CD4-positive, alpha-beta T cell (primary cell): ENCODE data around the gene MSLN. TPM values are rescaled to one million over a fixed set of nuclear protein-coding genes. Genes with fewer than 3 reads are reported as not detected.

Experiments used
- ATAC-seq: fragments of 200-7000 bp; cut with Tn5 transposase; one replicate; pipeline ENCODE4 v1.10.0; 2022; ENCODE audit warnings: mild to moderate bottlenecking; ENCODE audit not compliant: poor library complexity
- CTCF ChIA-PET: fragments of 350-600 bp; sonication (Branson Sonifier 250); formaldehyde crosslinking; loops from one replicate; lab custom pipeline; 2021; ENCODE audit warnings: antibody characterized with exemption, inconsistent platforms; lab: Charles Lee
- POLR2A ChIA-PET: fragments of 350-600 bp; sonication (Branson Sonifier 250); formaldehyde crosslinking; loops from one replicate; lab custom pipeline; 2021; ENCODE audit warnings: antibody characterized with exemption, inconsistent platforms; lab: Charles Lee
- DNase-seq, 14 experiments: peaks; one replicate each; pipeline ENCODE4 v3.0.0-alpha.2; 2013 to 2020; ENCODE audit warnings: mixed read lengths in 2 of 14
- H3K27ac ChIP-seq, 2 donors: one replicate each; pipeline versions ENCODE4 v1.5.1 to v1.7.0; 2013; ENCODE audit warnings: low read length in 2 of 2, low read depth in 1 of 2, mild to moderate bottlenecking in 1 of 2
- H3K27me3 ChIP-seq, 2 experiments: 1 replicate in 1 of 2; 2 replicates in 1 of 2; pipeline versions ENCODE4 v1.6.1 to v1.7.0; 2013; ENCODE audit warnings: low read length in 2 of 2, control low read depth in 1 of 2, mild to moderate bottlenecking in 1 of 2, moderate library complexity in 1 of 2; ENCODE audit not compliant: insufficient read depth in 2 of 2, control insufficient read depth in 1 of 2
- H3K36me3 ChIP-seq: one replicate; pipeline ENCODE4 v1.6.1; 2013; ENCODE audit warnings: low read length, control low read depth; ENCODE audit not compliant: insufficient read depth
- H3K4me1 ChIP-seq: one replicate; pipeline ENCODE4 v1.6.1; 2013; ENCODE audit warnings: low read length, control low read depth; ENCODE audit not compliant: insufficient read depth
- H3K4me3 ChIP-seq: one replicate; pipeline ENCODE4 v1.5.1; 2013; ENCODE audit warnings: mild to moderate bottlenecking, low read length, moderate library complexity
- H3K9me3 ChIP-seq, 2 experiments: 1 replicate in 1 of 2; 2 replicates in 1 of 2; pipeline versions ENCODE4 v1.6.1 to v1.7.0; 2013; ENCODE audit warnings: low read length in 2 of 2, mild to moderate bottlenecking in 2 of 2, control low read depth in 1 of 2, moderate library complexity in 1 of 2; ENCODE audit not compliant: control insufficient read depth in 1 of 2, insufficient read depth in 1 of 2
- H3K27ac Mint-ChIP-seq: one replicate; pipeline ENCODE4 v1.8.0; 2020; ENCODE audit warnings: mixed read lengths
- H3K27me3 Mint-ChIP-seq: one replicate; pipeline ENCODE4 v1.8.0; 2021; ENCODE audit warnings: mixed read lengths
- H3K36me3 Mint-ChIP-seq: one replicate; pipeline ENCODE4 v1.8.0; 2021; ENCODE audit warnings: low read depth, mixed read lengths
- H3K4me1 Mint-ChIP-seq: one replicate; pipeline ENCODE4 v1.8.0; 2021; ENCODE audit warnings: low read depth, mixed read lengths
- H3K4me3 Mint-ChIP-seq: one replicate; pipeline ENCODE4 v1.8.0; 2020; ENCODE audit warnings: mild to moderate bottlenecking, mixed read lengths
- H3K9me3 Mint-ChIP-seq: one replicate; pipeline ENCODE4 v1.8.0; 2020; ENCODE audit warnings: mixed read lengths
- intact Hi-C, 2 experiments: fragments of 100-400 bp; cut with DNase I in 1 of 2; cut with micrococcal nuclease in 1 of 2; formaldehyde crosslinking; loops; one replicate each; pipeline versions ENCODE4 v1.15.1 to v1.9.0; 2023 to 2025; cut with DNase I, micrococcal nuclease
- total RNA-seq, 174 experiments: library from RNA in 2 of 174; stranded (reverse) in 2 of 174; gene quantifications; one replicate each; pipeline ENCODE4 v1.2.3 and lab custom pipeline; 2021 to 2026
- TF ChIP-seq, protein P1 (sequence below): fragments of 200-600 bp; IDR thresholded peaks from one replicate; pipeline ENCODE4 v1.8.0; 2022; ENCODE audit warnings: antibody characterized with exemption, mild to moderate bottlenecking

The MSLN gene
- total RNA-seq, 2 experiments from 2014 or later, result not detected

DNA sequence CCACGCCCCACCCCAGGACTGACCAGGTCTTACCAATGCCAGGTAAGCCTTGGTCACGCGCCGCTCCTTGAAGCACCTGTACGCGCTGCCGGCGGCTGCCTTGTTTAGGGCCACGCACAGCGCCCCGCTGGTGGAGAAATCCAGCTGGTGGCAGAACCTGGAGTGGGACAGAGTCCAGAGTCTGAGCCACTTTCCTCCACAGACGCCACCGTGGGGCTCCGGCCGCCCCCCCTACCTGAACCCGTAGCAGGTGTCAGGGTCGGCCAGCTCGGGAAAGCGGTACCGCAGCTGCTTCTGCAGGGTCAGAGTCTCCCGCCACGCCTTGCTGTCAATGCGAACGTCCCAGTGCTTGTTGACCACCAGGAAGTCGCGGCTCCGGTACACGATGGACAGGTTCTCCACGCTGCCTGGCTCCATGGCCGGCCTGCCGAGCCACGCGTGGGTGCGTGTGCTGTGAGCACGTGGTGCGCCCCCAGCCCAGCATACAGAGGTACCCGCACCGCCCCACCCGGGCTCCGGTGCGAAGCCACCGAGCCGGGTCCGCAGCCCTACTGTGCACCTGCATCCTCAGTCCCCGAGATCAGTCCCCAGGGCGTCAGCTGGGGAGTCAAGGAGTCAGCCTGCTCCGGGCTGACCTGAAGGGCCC lies 26.9 kb downstream of the MSLN start:
- peaks cover 6% of the 10 kb centered on the region for H3K36me3 Mint-ChIP-seq
- peak overlapping the region; percentile 9 for H3K27ac Mint-ChIP-seq
- ChIA-PET CTCF (interaction anchor here (2.7 kb wide), 1 partner anchor 75 kb away, joined by 8 read pairs; no protein-coding TSS in a partner anchor), POLR2A (interaction anchor here (1.3 to 2.0 kb wide), 5 partner anchors 19 to 97 kb away, joined by 3 to 14 read pairs (median 7); partner anchors contain the start of genes CCDC78, CIAO3 and WDR24)
- H3K4me1 Mint-ChIP-seq, result no peaks in the 10 kb centered on the region
- intact Hi-C loops, result no loop called here
- Histone ChIP-seq H3K27me3 (no peaks in the 10 kb centered on the region), H3K36me3 (peaks cover 10% of the 10 kb centered on the region), H3K4me1 (peaks cover 34% of the 10 kb centered on the region), H3K4me3 (peak overlapping the region; percentile 87), H3K27ac (no peak overlapping the region), H3K9me3 (no peaks in the 10 kb centered on the region)
- H3K4me3 Mint-ChIP-seq, result peak overlapping the region; percentile 89
- no peaks in the 10 kb centered on the region for H3K27me3 Mint-ChIP-seq
- DNase-seq (peak in 1 of 14 experiments; percentile 53), ATAC-seq (no peak)
- TF ChIP-seq, protein P1, sequence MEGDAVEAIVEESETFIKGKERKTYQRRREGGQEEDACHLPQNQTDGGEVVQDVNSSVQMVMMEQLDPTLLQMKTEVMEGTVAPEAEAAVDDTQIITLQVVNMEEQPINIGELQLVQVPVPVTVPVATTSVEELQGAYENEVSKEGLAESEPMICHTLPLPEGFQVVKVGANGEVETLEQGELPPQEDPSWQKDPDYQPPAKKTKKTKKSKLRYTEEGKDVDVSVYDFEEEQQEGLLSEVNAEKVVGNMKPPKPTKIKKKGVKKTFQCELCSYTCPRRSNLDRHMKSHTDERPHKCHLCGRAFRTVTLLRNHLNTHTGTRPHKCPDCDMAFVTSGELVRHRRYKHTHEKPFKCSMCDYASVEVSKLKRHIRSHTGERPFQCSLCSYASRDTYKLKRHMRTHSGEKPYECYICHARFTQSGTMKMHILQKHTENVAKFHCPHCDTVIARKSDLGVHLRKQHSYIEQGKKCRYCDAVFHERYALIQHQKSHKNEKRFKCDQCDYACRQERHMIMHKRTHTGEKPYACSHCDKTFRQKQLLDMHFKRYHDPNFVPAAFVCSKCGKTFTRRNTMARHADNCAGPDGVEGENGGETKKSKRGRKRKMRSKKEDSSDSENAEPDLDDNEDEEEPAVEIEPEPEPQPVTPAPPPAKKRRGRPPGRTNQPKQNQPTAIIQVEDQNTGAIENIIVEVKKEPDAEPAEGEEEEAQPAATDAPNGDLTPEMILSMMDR, result no peak
- no peaks in the 10 kb centered on the region for H3K9me3 Mint-ChIP-seq

DNA sequence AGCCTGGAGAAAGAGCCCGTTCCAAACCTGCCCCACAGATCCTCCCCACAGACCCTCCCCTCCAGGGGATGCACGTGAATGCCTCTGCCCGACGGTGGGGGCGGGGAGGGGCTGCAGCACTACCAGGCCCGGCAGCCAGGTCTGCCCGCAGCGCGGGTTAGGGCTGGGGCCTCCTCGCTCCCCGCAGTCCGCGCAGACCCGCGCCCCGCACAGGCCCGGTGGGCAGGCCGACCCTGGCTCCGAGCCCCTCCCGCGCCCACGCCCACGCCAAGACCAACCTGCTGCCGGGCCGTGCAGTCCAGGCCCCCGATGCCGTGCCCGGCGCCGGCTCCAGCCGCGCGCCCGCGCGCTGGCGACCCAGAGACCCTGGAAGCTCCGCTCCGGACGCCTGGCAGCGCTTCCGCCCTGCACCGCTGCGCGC lies 27.5 kb downstream of the MSLN start, which contains the start of gene RPUSD1:
Gene RPUSD1 (minus strand): TSS at position 404 of the 421 bp plus-strand sequence. CDS start 644 bp downstream, outside the sequence.
- Mint-ChIP-seq H3K4me1 (no peaks in the 10 kb centered on the region), H3K27ac (peak within 1 kb of the TSS; percentile 9), H3K4me3 (peak within 1 kb of the TSS; percentile 89), H3K27me3 (no peaks in the 10 kb centered on the region), H3K36me3 (peaks cover 6% of the 10 kb centered on the region), H3K9me3 (no peaks in the 10 kb centered on the region)
- Histone ChIP-seq H3K9me3 (no peaks in the 10 kb centered on the region), H3K4me1 (peaks cover 34% of the 10 kb centered on the region), H3K4me3 (peak within 1 kb of the TSS; percentile 87), H3K36me3 (peaks cover 10% of the 10 kb centered on the region), H3K27ac (peak within 1 kb of the TSS in 1 of 2 donors; percentile 35), H3K27me3 (no peaks in the 10 kb centered on the region)
- peak; percentile 16 for ATAC-seq
- intact Hi-C loops, result loop anchor here in 1 of 2 experiments (1.0 kb wide), 2 partner anchors 47 to 182 kb away; partner anchors contain the start of gene LMF1
- TF ChIP-seq, protein P1, result no peak
- ChIA-PET POLR2A (interaction anchor here (0.7 to 2.0 kb wide), 12 partner anchors 16 to 261 kb away, joined by 3 to 14 read pairs (median 4); partner anchors contain the start of genes ANTKMT, CCDC78, CIAO3 and WDR24), CTCF (interaction anchor here (1.0 to 2.7 kb wide), 3 partner anchors 47 to 76 kb away, joined by 3 to 8 read pairs (median 3); partner anchors contain the start of gene METRN)
- DNase-seq, result no peak

DNA sequence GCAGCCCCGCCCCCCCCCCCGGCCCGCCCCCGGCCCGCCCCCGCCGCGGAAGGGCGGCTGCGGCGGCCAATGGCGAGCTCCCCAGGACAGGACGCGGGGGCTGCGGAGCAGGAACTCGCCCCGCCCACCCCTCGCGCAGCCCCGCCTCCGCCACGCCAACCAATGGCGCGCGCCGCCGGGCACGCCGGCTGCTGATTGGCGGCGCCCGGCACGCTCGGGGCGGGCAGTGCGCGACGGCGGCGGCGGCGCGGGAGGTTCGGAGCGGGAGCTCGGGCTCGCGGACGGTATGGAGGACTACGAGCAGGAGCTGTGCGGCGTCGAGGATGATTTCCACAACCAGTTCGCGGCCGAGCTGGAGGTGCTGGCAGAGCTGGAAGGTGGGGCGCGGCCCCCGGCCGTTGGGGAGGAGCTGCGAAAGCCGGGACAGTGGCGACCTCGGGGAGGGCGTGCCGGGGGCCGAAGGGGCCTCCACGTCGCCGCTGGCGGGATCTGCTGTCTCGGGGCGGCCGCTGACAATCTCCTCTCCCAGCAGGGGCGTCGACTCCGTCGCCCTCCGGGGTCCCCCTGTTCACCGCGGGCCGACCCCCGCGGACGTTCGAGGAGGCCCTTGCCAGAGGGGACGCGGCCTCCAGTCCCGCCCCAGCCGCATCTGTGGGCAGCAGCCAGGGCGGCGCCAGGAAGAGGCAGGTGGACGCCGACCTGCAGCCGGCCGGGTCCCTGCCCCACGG lies 28.0 kb downstream of the MSLN start, which contains the start of gene CHTF18:
Gene CHTF18 (plus strand): TSS at position 222 of the 728 bp plus-strand sequence. CDS start 65 bp downstream, at position 287.
- no peaks in the 10 kb centered on the region for H3K9me3 ChIP-seq
- peaks cover 34% of the 10 kb centered on the region for H3K4me1 ChIP-seq
- peaks cover 6% of the 10 kb centered on the region for H3K36me3 Mint-ChIP-seq
- no peaks in the 10 kb centered on the region for H3K27me3 Mint-ChIP-seq
- peak within 1 kb of the TSS in 1 of 2 donors; percentile 35 for H3K27ac ChIP-seq
- no peaks in the 10 kb centered on the region for H3K4me1 Mint-ChIP-seq
- CTCF ChIA-PET, result interaction anchor here (1.0 to 2.7 kb wide), 3 partner anchors 47 to 76 kb away, joined by 3 to 8 read pairs (median 3); partner anchors contain the start of gene METRN
- peak within 1 kb of the TSS; percentile 87 for H3K4me3 ChIP-seq
- peak; percentile 96 for ATAC-seq
- intact Hi-C loops, result loop anchor here in 1 of 2 experiments (1.0 kb wide), 3 partner anchors 19 to 182 kb away; partner anchors contain the start of gene LMF1
- TF ChIP-seq, protein P1, result no peak
- H3K27ac Mint-ChIP-seq, result peak within 1 kb of the TSS; percentile 9
- H3K27me3 ChIP-seq, result no peaks in the 10 kb centered on the region
- H3K4me3 Mint-ChIP-seq, result peak within 1 kb of the TSS; percentile 89
- peaks cover 10% of the 10 kb centered on the region for H3K36me3 ChIP-seq
- no peaks in the 10 kb centered on the region for H3K9me3 Mint-ChIP-seq
- POLR2A ChIA-PET, result interaction anchor here (0.6 to 2.0 kb wide), 13 partner anchors 15 to 261 kb away, joined by 3 to 14 read pairs (median 4); partner anchors contain the start of genes ANTKMT, CCDC78, CIAO3 and WDR24
- DNase-seq, result peak; percentile 87 to 98 (median 94)
